HFF-Myc (cell line): ENCODE data around the gene ZNF692.

ENCODE experiments used
- DNase-seq: peaks from one replicate; pipeline ENCODE4 v3.0.0-alpha.2; 2011; ENCODE audit warnings: low read depth; ENCODE audit errors: extremely low read depth
- H3K4me3 ChIP-seq: replicated peaks from 2 replicates; pipeline ENCODE4 v1.5.1; 2011; ENCODE audit warnings: low read depth, mild to moderate bottlenecking, control low read depth, low read length
- TF ChIP-seq, protein P1 (sequence below): IDR thresholded peaks from 2 replicates; pipeline ENCODE4 v1.5.1; 2012; ENCODE audit warnings: mild to moderate bottlenecking, low read depth, low read length, control low read depth; ENCODE audit errors: missing control alignments

ZNF692 gene

DNA sequence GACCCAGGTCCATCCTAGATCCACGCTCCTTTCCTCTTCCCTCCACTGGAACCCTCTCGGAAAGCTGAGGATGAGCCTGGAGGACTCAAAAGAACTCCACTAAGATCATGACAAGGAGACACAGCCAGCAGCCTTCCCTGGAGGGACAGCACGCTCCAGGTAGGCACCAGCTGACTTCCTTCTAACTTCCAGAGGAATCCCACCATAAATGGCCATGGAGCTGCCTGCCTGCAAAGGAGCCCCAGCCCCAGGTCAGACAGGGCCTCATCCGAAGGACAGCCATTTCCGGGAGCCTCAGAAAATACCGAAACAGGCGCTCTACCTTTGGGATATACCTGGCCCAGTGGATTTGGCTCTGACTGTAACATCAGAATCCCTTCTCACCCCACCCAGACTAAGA is 37.2 kb downstream of the ZNF692 start:
- H3K4me3 ChIP-seq: no peak overlapping the region
- TF ChIP-seq, protein P1, sequence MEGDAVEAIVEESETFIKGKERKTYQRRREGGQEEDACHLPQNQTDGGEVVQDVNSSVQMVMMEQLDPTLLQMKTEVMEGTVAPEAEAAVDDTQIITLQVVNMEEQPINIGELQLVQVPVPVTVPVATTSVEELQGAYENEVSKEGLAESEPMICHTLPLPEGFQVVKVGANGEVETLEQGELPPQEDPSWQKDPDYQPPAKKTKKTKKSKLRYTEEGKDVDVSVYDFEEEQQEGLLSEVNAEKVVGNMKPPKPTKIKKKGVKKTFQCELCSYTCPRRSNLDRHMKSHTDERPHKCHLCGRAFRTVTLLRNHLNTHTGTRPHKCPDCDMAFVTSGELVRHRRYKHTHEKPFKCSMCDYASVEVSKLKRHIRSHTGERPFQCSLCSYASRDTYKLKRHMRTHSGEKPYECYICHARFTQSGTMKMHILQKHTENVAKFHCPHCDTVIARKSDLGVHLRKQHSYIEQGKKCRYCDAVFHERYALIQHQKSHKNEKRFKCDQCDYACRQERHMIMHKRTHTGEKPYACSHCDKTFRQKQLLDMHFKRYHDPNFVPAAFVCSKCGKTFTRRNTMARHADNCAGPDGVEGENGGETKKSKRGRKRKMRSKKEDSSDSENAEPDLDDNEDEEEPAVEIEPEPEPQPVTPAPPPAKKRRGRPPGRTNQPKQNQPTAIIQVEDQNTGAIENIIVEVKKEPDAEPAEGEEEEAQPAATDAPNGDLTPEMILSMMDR: no peak

DNA sequence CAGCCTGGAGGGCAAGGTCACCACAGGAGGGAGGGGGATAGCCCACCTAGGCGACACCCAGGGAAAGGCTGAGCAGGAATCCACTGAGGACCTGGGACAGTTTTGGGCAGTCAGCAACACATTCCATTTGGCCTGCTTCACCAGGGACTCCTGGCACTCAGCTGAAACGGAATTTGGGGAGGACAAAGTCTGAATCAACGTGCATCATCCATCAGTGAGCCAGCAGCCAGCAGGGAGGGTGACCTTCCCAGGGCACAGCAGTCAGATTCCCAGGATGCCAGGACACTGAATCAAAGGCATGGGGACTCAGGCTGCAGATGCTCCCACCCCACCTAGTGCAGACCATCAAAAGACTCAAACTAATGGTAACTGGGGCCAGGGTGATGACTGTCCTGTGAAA is 37.8 kb downstream of the ZNF692 start:
- no peak for DNase-seq
- TF ChIP-seq, protein P1: no peak
- H3K4me3 ChIP-seq: no peak overlapping the region

More for the DNA sequence above, 37.2 kb downstream of the ZNF692 start:
- DNase-seq: no peak

DNA sequence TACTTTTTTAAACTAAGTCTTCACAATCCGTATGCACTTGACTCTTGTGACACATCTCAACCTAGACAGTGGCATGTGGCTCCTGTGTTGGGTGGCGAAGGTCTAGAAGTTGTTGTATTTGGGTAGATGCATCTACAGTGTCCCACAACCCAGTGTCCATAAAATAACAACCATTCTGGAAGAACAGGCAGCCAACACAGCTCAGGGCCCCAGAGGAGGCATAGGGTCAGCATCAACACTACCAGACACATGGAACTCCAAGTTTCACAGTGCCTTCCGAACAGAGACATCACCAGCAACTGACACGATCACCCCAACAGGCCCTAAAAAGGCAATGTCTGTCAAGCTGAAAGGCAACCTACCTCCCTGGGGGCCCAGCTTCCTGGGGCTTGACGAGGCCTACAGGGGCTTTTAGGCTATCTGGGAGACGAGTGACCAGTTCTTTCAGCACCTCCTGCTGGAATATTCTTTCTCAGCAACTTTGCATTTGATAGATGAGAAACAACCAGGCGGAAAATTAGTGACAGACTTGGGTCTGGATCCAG is 38.8 kb downstream of the ZNF692 start:
- TF ChIP-seq, protein P1: no peak
- H3K4me3 ChIP-seq: no peak overlapping the region
- DNase-seq: no peak

DNA sequence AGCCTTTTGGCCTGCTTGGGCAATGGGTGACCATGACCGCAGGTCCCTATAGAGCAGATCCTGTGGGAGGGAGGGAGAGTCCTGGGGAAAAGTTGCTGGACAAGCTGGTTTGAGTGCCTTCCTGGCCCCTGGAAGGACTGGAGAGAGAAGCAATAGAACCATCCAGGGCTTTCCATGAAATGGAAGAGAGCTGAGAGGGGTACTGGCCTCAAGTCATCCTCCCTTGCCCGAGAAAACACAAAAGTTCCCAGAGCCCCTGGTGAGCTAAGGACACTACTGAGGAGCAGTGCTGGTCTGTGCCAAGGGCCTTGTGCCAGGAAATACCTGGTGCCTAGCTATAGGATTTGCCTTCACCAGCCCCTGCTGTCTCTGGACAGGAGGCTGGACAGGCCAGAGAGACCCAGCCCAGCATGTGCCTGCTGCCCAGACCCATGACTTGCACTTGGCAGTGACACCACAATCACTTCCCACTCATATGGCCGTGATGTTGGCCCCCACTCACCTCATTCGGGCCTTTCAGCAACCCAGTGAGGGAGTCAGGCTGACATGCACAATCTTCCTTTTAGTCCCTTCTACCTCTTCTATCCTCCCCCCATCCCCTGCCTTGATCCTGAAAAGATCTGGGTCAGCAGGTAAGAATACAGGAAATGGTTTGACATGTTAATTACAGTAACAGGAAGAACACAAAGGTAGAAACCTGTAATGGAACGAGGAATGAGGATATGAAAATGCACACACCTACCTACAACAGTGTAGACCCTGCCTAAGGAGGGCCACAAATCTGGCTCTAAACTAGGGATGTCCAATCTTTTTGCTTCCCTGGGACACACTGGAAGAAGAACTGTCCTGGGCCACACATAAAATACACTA is 40.1 kb downstream of the ZNF692 start:
- no peak overlapping the region for H3K4me3 ChIP-seq
- no peak for DNase-seq
- TF ChIP-seq, protein P1: no peak

DNA sequence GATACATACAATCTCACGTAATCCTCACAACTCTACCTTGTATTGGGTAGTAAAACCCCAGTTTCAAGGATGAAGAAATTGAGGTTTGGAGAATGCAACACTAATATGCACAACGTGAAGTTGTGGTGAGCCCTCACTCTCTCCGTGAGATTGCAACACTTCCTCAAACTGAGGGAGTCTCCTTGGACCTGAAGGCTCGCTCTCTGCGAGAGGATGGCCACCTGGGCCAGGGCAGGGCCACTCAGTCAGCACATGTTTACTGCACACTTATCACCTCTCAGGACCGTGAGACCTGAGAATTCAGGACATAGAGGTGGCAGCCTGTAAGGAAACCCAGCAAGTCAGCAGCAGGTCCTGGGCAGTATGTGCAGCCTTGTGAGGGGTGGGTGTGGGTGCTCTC is 41.8 kb downstream of the ZNF692 start:
- DNase-seq: no peak

DNA sequence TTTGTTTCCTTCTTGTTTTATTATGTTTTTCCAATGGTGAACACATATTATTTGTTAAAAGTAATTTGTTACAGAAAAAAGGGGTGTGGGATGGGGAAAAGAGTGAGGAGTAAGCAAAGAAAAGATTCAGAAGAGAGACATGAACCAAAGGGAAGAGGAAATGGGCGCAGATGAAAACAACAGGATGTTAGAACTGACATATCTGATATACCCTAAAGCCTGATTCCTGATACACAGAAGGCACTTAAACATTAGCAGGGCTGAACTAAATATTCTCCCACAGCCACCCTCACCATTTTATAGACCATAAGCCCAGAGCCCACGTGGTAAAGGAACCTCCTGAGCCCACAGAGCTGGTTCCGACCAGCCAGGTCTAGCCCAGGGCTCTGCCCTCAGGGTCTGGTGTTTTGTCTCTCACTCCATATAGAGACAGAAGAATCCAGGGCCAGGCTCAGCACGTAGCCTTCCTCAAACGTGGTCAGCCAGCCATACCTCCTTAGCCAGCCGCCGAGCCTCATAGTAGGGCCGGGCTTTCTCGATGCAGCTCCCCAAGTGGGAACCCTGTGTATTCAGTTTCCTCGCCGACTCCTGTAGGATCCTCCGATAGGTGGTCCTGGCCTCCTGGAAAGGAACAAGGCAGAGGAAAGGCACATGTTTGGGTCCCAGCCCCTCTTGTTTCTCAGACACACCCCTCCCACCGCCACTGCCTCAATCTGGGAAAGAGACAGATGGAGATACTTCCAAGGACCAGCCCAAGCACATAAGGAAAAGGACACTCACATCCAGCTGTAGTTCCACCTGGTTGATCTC is 42.6 kb downstream of the ZNF692 start:
- TF ChIP-seq, protein P1: no peak
- no peak for DNase-seq
- no peak overlapping the region for H3K4me3 ChIP-seq

More for the DNA sequence above, 41.8 kb downstream of the ZNF692 start:
- TF ChIP-seq, protein P1: no peak
- H3K4me3 ChIP-seq: no peak overlapping the region
